ENCODE data around the gene ELANE.

GRCh38 chr19:872266-872951 lies 20.3 kb downstream of the ELANE start:
- TF ChIP-seq CSDC2 (CRISPR knock-in tag; IDR thresholded peaks at IDR 0.05), result no peak
- no peak for TF ChIP-seq ZFP3 (CRISPR knock-in tag; IDR thresholded peaks at IDR 0.05)
- TF ChIP-seq CSRNP3 (CRISPR knock-in tag; IDR thresholded peaks at IDR 0.05), result no peak
- no peak for TF ChIP-seq PPARA (CRISPR knock-in tag; IDR thresholded peaks at IDR 0.05; ENCODE audit: borderline replicate concordance)
- no peak for TF ChIP-seq CREB5 (CRISPR knock-in tag; IDR thresholded peaks at IDR 0.05; ENCODE audit: low read depth)
- TF ChIP-seq TCF4 (CRISPR knock-in tag; IDR thresholded peaks at IDR 0.05; ENCODE audit: borderline replicate concordance), result no peak
- TF ChIP-seq ZNF8 (CRISPR knock-in tag; IDR thresholded peaks at IDR 0.05), result no peak
- TF ChIP-seq ISL1 (CRISPR knock-in tag; IDR thresholded peaks at IDR 0.05), result no peak
- TF ChIP-seq PATZ1 (CRISPR knock-in tag; IDR thresholded peaks at IDR 0.05; ENCODE audit: borderline replicate concordance), result no peak
- TF ChIP-seq RARB (CRISPR knock-in tag; IDR thresholded peaks at IDR 0.05), result no peak
- no peak for TF ChIP-seq GLIS3 (CRISPR knock-in tag; IDR thresholded peaks at IDR 0.05)
- TF ChIP-seq ARNTL (CRISPR knock-in tag; IDR thresholded peaks at IDR 0.05; ENCODE audit: borderline replicate concordance, low read depth), result no peak
- TF ChIP-seq OSR1 (CRISPR knock-in tag; IDR thresholded peaks at IDR 0.05), result no peak
- no peak for TF ChIP-seq ZNF70 (CRISPR knock-in tag; IDR thresholded peaks at IDR 0.05)

Measured in SK-N-SH treated with all-trans-retinoic acid at 6 μM for 48 hours (cell line).